K562 (cell line): ENCODE results near the gene VSIG10L. TPM values are rescaled to one million over a fixed set of nuclear protein-coding genes. Genes with fewer than 3 reads are reported as not detected.

Experiments
- MGA ChIP-seq: fragments of 450-650 bp; IDR thresholded peaks from 2 replicates; pipeline ENCODE4 v1.6.1; 2016; ENCODE audit warnings: mild to moderate bottlenecking, moderate library complexity
- polyA plus RNA-seq, 8 experiments: library from polyadenylated mRNA; depleted of rRNA in 4 of 8; stranded (reverse) in 5 of 8; unstranded in 3 of 8; fragments of >200 nt; fragmentation: Nextera tagmentation in 2 of 8; fragmentation: Illumina TruSeq in 1 of 8; extraction: Ambion mirVana in 2 of 8; extraction: Trizol in 1 of 8; gene quantifications; 2 replicates each; pipeline versions ENCODE4 v1.2.1 to v1.2.3, GENCODE V29; 2011 to 2014; ENCODE audit warnings: inconsistent platforms in 1 of 8, missing spikeins in 1 of 8
- total RNA-seq, 7 experiments: library from RNA; depleted of rRNA in 6 of 7; stranded (reverse); fragments of >200 nt in 6 of 7; fragmentation: Illumina TruSeq in 2 of 7; extraction: Trizol in 2 of 7; gene quantifications; 2 replicates each; pipeline versions ENCODE4 v1.2.1 to v1.2.3, GENCODE V29; 2011 to 2021; ENCODE audit warnings: low replicate concordance in 1 of 7

Gene VSIG10L
- total and polyA plus RNA-seq, 9 of the 15 experiments (the other 6 are each of a cell fraction or from before 2014, with no cell fraction given): 1.1 to 7.6 (median 2.2) TPM

- no peak for TF ChIP-seq MGA
These were observed 12.5 kb downstream of the VSIG10L start (continued) for GRCh38 chr19:51329411-51329810.
